Parathyroid adenoma (tissue), 2 donors: ENCODE data around the gene MEIS3.
"Not testable (repeated sequence)": the region's sequence is repeated elsewhere in the genome, so short reads cannot be mapped to it uniquely, and the experiment has no call there.

Source experiments
- H2AFZ ChIP-seq: fragments of 300-600 bp; sonication (generic); one replicate; pipeline ENCODE4 v1.7.0; 2017; ENCODE audit warnings: antibody characterized with exemption, mild to moderate bottlenecking
- H3K27ac ChIP-seq: fragments of 300-600 bp; sonication (generic); one replicate; pipeline ENCODE4 v1.7.0; 2017
- H3K27me3 ChIP-seq: fragments of 300-600 bp; sonication (generic); one replicate; pipeline ENCODE4 v1.7.0; 2017; ENCODE audit warnings: low read length; ENCODE audit not compliant: control insufficient read depth, insufficient read depth
- H3K36me3 ChIP-seq: fragments of 300-600 bp; sonication (generic); one replicate; pipeline ENCODE4 v1.7.0; 2017; ENCODE audit warnings: low read length; ENCODE audit not compliant: control insufficient read depth, insufficient read depth
- H3K4me1 ChIP-seq: fragments of 300-600 bp; sonication (generic); one replicate; pipeline ENCODE4 v1.7.0; 2017; ENCODE audit warnings: control low read depth
- H3K4me2 ChIP-seq: fragments of 300-600 bp; sonication (generic); one replicate; pipeline ENCODE4 v1.7.0; 2017; ENCODE audit warnings: low read length
- H3K4me3 ChIP-seq: fragments of 300-600 bp; sonication (generic); one replicate; pipeline ENCODE4 v1.7.0; 2017; ENCODE audit warnings: low read depth, low read length
- H3K79me2 ChIP-seq: fragments of 300-600 bp; sonication (generic); one replicate; pipeline ENCODE4 v1.7.0; 2017; ENCODE audit warnings: control low read depth
- H3K9ac ChIP-seq: fragments of 300-600 bp; sonication (generic); one replicate; pipeline ENCODE4 v1.7.0; 2017; ENCODE audit warnings: mild to moderate bottlenecking
- H3K9me3 ChIP-seq: fragments of 300-600 bp; sonication (generic); one replicate; pipeline ENCODE4 v1.7.0; 2017; ENCODE audit warnings: low read length; ENCODE audit not compliant: control insufficient read depth
- CTCF ChIP-seq: fragments of 300-600 bp; sonication (generic); IDR thresholded peaks from one replicate; pipeline ENCODE4 v1.7.0; 2017; ENCODE audit warnings: antibody characterized with exemption, mild to moderate bottlenecking
- donor health status: primary hyperparathyroidism.

Gene MEIS3

GRCh38 chr19:47414469-47414868, 4.9 kb downstream of the MEIS3 start:
- Histone ChIP-seq H2AFZ (no peak overlapping the region), H3K4me2 (no peak overlapping the region), H3K36me3 (no peaks in the 10 kb centered on the region), H3K9ac (no peak overlapping the region), H3K4me3 (no peak overlapping the region), H3K4me1 (no peaks in the 10 kb centered on the region), H3K27me3 (no peaks in the 10 kb centered on the region), H3K9me3 (no peaks in the 10 kb centered on the region), H3K79me2 (no peaks in the 10 kb centered on the region), H3K27ac (no peak overlapping the region)
- no peak for TF ChIP-seq CTCF

GRCh38 chr19:47413941-47414340, 5.4 kb downstream of the MEIS3 start:
- Histone ChIP-seq H3K79me2 (no peaks in the 10 kb centered on the region), H3K9ac (no peak overlapping the region)

GRCh38 chr19:47411696-47412095, 7.6 kb downstream of the MEIS3 start:
- H3K79me2 ChIP-seq, H3K36me3 ChIP-seq, H3K9me3 ChIP-seq, H3K4me3 ChIP-seq, H3K27ac ChIP-seq, H2AFZ ChIP-seq, H3K9ac ChIP-seq, H3K4me1 ChIP-seq, H3K27me3 ChIP-seq, H3K4me2 ChIP-seq: not testable (repeated sequence)

More at GRCh38 chr19:47413941-47414340, 5.4 kb downstream of the MEIS3 start:
- no peak overlapping the region for H2AFZ ChIP-seq
- H3K36me3 ChIP-seq, result no peaks in the 10 kb centered on the region
- no peak for TF ChIP-seq CTCF
- H3K27me3 ChIP-seq, result no peaks in the 10 kb centered on the region
- no peak overlapping the region for H3K27ac ChIP-seq
- H3K4me1 ChIP-seq, result no peaks in the 10 kb centered on the region
- no peaks in the 10 kb centered on the region for H3K9me3 ChIP-seq
- no peak overlapping the region for H3K4me3 ChIP-seq
- no peak overlapping the region for H3K4me2 ChIP-seq

- no peak overlapping the region for H3K4me2 ChIP-seq
- H3K27ac ChIP-seq, result no peak overlapping the region
- no peaks in the 10 kb centered on the region for H3K36me3 ChIP-seq
- no peak overlapping the region for H3K4me3 ChIP-seq
- no peak for TF ChIP-seq CTCF
- H3K79me2 ChIP-seq, result no peaks in the 10 kb centered on the region
- H3K9me3 ChIP-seq, result no peaks in the 10 kb centered on the region
- H3K9ac ChIP-seq, result no peak overlapping the region
- H3K27me3 ChIP-seq, result peaks cover 4% of the 10 kb centered on the region
- H3K4me1 ChIP-seq, result no peaks in the 10 kb centered on the region
- no peak overlapping the region for H2AFZ ChIP-seq
Measured at GRCh38 chr19:47411101-47411500, 8.2 kb downstream of the MEIS3 start.

- Histone ChIP-seq H3K9ac (no peak overlapping the region), H3K4me3 (no peak overlapping the region), H3K36me3 (no peaks in the 10 kb centered on the region), H3K4me1 (no peaks in the 10 kb centered on the region), H3K27ac (no peak overlapping the region), H2AFZ (no peak overlapping the region), H3K27me3 (peaks cover 4% of the 10 kb centered on the region), H3K4me2 (no peak overlapping the region), H3K79me2 (no peaks in the 10 kb centered on the region), H3K9me3 (no peaks in the 10 kb centered on the region)
- TF ChIP-seq CTCF, result no peak
Measured at GRCh38 chr19:47408156-47408938, 11.0 kb downstream of the MEIS3 start.
